ENCODE data around the gene WFIKKN1.

WFIKKN1 gene

GRCh38 chr16:674214-674881, 43.6 kb downstream of the WFIKKN1 start:
- no peak for DNase-seq (ENCODE audit: low read depth, low spot score)

GRCh38 chr16:674968-675883, 44.4 kb downstream of the WFIKKN1 start, which contains the start of gene RHBDL1:
Gene RHBDL1, plus strand, starts transcription at chr16:675671. Its CDS starts 120 bp downstream, at chr16:675791.
- no peak for DNase-seq (ENCODE audit: low read depth, low spot score)

- no peak for DNase-seq (ENCODE audit: low read depth, low spot score)
Observed at GRCh38 chr16:675884-676564, 45.2 kb downstream of the WFIKKN1 start.

GRCh38 chr16:676565-676902, 45.7 kb downstream of the WFIKKN1 start:
- no peak for DNase-seq (ENCODE audit: low read depth, low spot score)

GRCh38 chr16:676913-677312, 46.1 kb downstream of the WFIKKN1 start:
- DNase-seq (ENCODE audit: low read depth, low spot score): no peak

GRCh38 chr16:677316-678190, 46.8 kb downstream of the WFIKKN1 start:
- no peak for DNase-seq (ENCODE audit: low read depth, low spot score)

GRCh38 chr16:678209-678857, 47.5 kb downstream of the WFIKKN1 start:
- no peak for DNase-seq (ENCODE audit: low read depth, low spot score)

- peak; percentile 36 for DNase-seq (ENCODE audit: low read depth, low spot score)
Observed at GRCh38 chr16:678858-679813, 48.4 kb downstream of the WFIKKN1 start.

- DNase-seq (ENCODE audit: low read depth, low spot score): peak; percentile 56
Observed at GRCh38 chr16:679814-680624, 49.2 kb downstream of the WFIKKN1 start, which contains the start of gene STUB1. Gene STUB1, plus strand, starts transcription at chr16:680410. Its CDS starts 116 bp downstream, at chr16:680526.

- no peak for DNase-seq (ENCODE audit: low read depth, low spot score)
Observed at GRCh38 chr16:680625-680945, 49.8 kb downstream of the WFIKKN1 start.

- DNase-seq (ENCODE audit: low read depth, low spot score): no peak
Observed at GRCh38 chr16:680967-681745, 50.4 kb downstream of the WFIKKN1 start.

- no peak for DNase-seq (ENCODE audit: low read depth, low spot score)
Observed at GRCh38 chr16:681746-682427, 51.1 kb downstream of the WFIKKN1 start.

- DNase-seq (ENCODE audit: low read depth, low spot score): no peak
Observed at GRCh38 chr16:682493-683395, 52.0 kb downstream of the WFIKKN1 start.

GRCh38 chr16:683396-684070, 52.7 kb downstream of the WFIKKN1 start:
- DNase-seq (ENCODE audit: low read depth, low spot score): no peak
